SH-SY5Y (cell line): ENCODE results near the gene SH3GL3.

ENCODE experiments used
- GATA2 ChIP-seq: IDR thresholded peaks from 2 replicates; pipeline ENCODE4 v1.6.1; 2011; ENCODE audit warnings: mild to moderate bottlenecking, low read depth, low read length
- GATA3 ChIP-seq: IDR thresholded peaks from 2 replicates; pipeline ENCODE4 v1.6.1; 2011; ENCODE audit warnings: low read depth, mild to moderate bottlenecking, low read length, moderate library complexity

- TF ChIP-seq GATA3: no peak
- no peak for TF ChIP-seq GATA2
Observed at GRCh38 chr15:83472151-83472550, 25.0 kb downstream of the SH3GL3 start.
